Epithelial cell of proximal tubule (primary cell): ENCODE data around the gene AK5. TPM values are rescaled to one million over a fixed set of nuclear protein-coding genes. Genes with fewer than 3 reads are reported as not detected.

Source experiments
- DNase-seq: peaks from one replicate; pipeline ENCODE4 v3.0.0-alpha.2; 2011; ENCODE audit warnings: low read depth
- H3K4me3 ChIP-seq: 2 replicates; pipeline ENCODE4 v1.5.1; 2011; ENCODE audit warnings: low read depth, mild to moderate bottlenecking, low read length
- total RNA-seq: library from RNA; depleted of rRNA; stranded (reverse); fragments of >200 nt; gene quantifications from 2 replicates; pipeline ENCODE4 v1.2.3, GENCODE V29; 2015
- TF ChIP-seq, protein P1 (sequence below): conservative IDR thresholded peaks from 2 replicates; pipeline ENCODE4 v1.5.1; 2012; ENCODE audit warnings: low read depth, mild to moderate bottlenecking, low read length

The AK5 gene
- total RNA-seq, 1 donor from 2014 or later = 25.0 TPM

DNA sequence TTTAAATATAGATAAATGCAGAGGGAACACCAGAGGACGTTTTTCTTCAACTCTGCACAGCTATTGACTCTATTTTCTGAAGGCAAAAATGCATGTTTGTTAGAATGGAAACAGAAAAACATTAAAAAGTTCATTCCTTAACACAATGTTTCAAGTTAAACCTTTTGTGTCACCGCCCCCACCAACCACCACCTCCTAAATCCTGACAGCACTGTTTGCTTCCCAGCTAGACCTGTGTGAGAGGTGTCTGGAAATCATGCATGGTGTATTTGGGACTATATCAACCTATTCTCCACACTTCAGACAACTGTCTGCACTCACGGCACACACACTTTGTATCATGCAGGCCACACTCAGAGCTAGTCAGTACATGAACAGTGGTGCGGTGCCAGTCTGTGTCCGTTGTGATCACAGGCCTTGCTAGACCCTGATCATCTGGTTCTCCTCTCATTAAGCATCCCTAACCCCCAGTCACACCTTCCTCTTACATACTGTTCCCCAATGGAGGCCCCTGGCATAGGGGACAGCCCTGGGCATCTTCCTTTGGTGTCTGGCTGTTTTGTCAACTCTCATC is 276.9 kb downstream of the AK5 start:
- TF ChIP-seq, protein P1, sequence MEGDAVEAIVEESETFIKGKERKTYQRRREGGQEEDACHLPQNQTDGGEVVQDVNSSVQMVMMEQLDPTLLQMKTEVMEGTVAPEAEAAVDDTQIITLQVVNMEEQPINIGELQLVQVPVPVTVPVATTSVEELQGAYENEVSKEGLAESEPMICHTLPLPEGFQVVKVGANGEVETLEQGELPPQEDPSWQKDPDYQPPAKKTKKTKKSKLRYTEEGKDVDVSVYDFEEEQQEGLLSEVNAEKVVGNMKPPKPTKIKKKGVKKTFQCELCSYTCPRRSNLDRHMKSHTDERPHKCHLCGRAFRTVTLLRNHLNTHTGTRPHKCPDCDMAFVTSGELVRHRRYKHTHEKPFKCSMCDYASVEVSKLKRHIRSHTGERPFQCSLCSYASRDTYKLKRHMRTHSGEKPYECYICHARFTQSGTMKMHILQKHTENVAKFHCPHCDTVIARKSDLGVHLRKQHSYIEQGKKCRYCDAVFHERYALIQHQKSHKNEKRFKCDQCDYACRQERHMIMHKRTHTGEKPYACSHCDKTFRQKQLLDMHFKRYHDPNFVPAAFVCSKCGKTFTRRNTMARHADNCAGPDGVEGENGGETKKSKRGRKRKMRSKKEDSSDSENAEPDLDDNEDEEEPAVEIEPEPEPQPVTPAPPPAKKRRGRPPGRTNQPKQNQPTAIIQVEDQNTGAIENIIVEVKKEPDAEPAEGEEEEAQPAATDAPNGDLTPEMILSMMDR = no peak
- no peak for DNase-seq
- no peak overlapping the region for H3K4me3 ChIP-seq

DNA sequence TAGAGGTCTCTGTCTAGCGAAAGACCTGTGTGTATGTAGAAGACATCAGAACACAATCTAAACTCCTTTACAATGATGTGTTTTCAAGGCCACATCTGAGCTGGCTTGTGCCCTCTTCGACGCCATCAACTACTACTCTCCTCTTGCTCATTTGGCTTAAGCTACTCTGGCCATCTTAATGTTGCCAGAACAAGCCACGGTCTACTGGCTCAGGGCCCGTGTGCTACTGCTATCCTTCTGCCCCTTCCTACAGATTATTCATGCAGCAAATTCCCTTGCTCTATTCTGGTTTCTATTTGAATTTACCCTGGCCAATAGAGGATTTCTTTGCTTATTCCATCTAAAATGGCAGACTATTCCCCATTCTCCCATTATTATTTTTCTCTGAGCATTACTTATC is 278.9 kb downstream of the AK5 start:
- no peak for DNase-seq
- TF ChIP-seq, protein P1 = no peak
- H3K4me3 ChIP-seq = no peak overlapping the region

DNA sequence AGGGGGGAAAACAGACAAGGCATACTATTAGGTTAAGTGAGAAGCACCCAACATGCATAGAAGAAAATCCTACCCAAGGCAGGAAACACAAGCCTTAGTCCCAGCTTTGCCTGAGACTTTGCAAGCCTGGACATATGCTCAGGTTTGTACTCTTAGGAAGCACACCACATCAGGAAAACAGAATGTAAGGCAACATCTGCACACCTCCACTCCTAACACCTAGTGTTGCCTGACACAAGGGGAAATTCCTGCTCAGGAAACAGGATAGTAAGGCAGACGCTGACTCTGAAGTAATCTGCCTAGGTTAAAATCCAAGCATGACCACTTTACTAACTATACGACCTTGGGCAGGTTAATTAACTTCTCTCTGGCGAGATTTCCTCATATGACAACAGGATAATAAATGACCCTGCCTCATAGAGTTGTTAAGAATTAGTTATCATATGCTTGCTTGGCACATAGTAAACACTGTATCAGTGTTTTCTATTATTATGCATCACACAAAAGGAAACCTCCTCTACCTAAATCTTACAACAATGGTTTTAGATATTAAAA is 280.9 kb downstream of the AK5 start:
- TF ChIP-seq, protein P1 = no peak
- no peak for DNase-seq
- no peak overlapping the region for H3K4me3 ChIP-seq

DNA sequence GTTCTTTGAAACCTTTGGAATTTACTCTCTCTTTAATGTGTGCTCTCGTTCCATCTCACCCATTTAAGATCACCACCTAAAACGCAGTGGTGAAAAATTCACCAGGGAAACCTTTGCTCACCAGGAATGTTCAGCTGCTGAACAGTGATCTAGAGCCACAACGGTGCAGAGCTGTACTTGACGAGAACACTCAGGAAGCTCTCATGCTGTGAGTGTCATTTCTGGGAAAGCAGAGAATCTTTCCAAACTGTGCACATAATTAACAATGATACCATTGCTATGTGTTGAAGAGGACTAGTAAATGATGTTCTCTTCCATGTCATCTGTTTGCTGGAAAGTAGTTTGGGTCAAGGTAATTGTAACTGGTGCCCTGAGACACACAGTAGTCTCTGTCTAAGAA is 283.5 kb downstream of the AK5 start:
- no peak for DNase-seq
- H3K4me3 ChIP-seq = no peak overlapping the region
- TF ChIP-seq, protein P1 = no peak

DNA sequence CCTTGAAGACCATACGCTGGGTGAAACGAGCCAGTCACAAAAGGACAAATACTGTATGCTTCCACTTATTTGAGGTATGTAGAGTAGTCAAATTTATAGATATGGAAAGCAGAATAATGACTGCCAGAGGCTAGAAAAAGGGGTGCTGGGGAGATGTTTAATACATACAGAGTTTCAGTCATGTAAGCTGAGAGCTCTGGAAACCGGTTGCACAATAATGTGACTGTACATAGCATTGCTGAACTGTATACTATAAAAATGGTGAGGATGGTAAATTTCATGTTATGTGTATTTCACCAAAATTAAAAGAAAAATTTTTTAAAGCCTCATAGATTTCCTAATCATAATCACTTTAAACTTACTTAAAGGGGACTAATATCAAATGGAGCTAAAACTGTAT is 289.8 kb downstream of the AK5 start:
- no peak overlapping the region for H3K4me3 ChIP-seq
- DNase-seq = no peak
- TF ChIP-seq, protein P1 = no peak

DNA sequence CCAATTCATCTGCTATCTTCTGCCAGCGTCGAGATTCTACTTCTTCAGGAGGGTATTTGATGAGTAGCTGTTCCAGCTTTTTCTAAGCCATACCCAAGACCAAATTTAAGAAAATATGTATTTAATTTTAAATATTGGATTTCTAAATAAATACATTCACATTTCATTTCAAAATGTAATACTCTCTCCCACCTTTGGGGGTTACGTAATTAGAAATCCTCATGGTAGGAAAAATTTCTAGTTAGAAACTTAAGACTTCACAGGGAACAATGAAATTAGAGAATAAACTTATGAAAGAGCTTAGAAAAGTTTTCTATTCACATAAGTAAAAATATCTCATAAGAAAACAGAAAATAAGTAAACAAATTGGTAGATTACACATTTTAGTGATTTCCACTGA is 297.7 kb downstream of the AK5 start:
- H3K4me3 ChIP-seq = no peak overlapping the region
- TF ChIP-seq, protein P1 = no peak
- DNase-seq = no peak

DNA sequence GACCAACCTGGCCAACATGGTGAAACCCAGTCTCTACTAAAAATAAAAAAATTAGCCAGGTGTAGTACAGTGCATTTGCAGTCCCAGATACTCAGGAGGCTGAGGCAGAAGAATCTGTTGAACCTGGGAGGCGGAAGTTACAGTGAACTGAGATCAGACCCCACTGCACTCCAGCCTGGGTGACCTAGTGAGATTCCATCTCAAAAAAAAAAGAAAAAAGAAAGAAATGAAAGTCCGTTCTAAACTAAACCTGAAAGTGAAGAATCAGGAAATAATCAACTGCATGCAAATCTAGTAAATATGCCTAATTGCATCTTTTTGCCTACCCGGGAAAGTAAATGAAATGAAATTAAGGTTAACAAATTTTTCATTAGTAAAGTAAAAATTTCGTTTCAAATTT is 301.1 kb downstream of the AK5 start:
- DNase-seq = no peak
- no peak overlapping the region for H3K4me3 ChIP-seq
- TF ChIP-seq, protein P1 = no peak
